GM15510 (cell line): Measurements from ENCODE around the gene MKI67.

Source experiments
- POLR2A ChIP-seq: IDR thresholded peaks from 3 replicates; pipeline ENCODE4 v1.6.1; 2011; ENCODE audit warnings: borderline replicate concordance; ENCODE audit not compliant: insufficient read length; ENCODE audit errors: extremely low read depth

MKI67 gene, protein sequence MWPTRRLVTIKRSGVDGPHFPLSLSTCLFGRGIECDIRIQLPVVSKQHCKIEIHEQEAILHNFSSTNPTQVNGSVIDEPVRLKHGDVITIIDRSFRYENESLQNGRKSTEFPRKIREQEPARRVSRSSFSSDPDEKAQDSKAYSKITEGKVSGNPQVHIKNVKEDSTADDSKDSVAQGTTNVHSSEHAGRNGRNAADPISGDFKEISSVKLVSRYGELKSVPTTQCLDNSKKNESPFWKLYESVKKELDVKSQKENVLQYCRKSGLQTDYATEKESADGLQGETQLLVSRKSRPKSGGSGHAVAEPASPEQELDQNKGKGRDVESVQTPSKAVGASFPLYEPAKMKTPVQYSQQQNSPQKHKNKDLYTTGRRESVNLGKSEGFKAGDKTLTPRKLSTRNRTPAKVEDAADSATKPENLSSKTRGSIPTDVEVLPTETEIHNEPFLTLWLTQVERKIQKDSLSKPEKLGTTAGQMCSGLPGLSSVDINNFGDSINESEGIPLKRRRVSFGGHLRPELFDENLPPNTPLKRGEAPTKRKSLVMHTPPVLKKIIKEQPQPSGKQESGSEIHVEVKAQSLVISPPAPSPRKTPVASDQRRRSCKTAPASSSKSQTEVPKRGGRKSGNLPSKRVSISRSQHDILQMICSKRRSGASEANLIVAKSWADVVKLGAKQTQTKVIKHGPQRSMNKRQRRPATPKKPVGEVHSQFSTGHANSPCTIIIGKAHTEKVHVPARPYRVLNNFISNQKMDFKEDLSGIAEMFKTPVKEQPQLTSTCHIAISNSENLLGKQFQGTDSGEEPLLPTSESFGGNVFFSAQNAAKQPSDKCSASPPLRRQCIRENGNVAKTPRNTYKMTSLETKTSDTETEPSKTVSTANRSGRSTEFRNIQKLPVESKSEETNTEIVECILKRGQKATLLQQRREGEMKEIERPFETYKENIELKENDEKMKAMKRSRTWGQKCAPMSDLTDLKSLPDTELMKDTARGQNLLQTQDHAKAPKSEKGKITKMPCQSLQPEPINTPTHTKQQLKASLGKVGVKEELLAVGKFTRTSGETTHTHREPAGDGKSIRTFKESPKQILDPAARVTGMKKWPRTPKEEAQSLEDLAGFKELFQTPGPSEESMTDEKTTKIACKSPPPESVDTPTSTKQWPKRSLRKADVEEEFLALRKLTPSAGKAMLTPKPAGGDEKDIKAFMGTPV (N-terminal part only)

DNA sequence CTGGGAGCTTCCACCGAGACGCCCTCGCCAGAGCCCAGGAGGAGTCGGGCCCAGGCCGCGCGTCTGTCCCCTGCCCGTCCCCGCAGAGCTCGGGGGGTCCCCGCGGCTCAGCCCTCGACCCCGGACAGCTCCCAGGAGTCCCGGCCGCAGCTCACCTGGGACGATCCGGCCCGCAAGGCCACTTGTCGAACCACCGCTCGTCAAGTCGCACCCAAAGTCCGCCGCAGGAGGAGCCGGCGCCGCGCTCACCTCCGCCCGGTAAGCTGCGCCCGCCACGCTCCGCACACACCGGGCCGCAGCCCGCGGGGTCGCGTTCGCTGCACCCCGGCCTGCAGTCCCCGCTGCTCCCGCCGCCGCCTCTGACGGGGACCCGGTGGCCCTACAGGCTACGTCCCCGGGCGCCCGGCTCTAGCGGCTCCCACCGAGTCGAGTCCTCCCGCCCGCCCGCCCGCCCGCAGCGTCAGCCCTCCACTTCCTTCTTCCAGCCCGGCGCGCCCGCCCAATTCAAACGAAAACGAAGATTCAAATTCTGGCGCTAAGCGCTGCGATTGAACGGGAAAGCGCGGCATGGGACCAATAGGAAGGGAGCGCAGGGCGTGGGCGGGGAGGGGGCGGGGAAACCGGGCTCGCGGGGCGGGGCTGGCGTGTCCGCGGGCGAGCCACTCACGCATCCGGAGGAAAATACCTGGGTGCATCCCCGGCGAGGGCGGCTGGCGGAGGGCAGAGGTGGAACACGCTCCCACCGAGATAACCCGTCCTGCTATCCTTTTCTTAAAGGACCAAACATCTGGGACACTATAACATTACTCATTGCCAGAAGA, at the start of gene MKI67:
TSS of gene MKI67 (minus strand) at position 480 of the 821 bp plus-strand sequence. CDS start 756 bp downstream, outside the sequence.
- TF ChIP-seq POLR2A = peak; percentile 65

GRCh38 chr10:128174581-128175559, 48.6 kb upstream of the MKI67 start:
- TF ChIP-seq POLR2A = no peak

GRCh38 chr10:128173386-128173785, 47.2 kb upstream of the MKI67 start:
- no peak for TF ChIP-seq POLR2A

GRCh38 chr10:128172756-128173155, 46.5 kb upstream of the MKI67 start:
- no peak for TF ChIP-seq POLR2A

DNA sequence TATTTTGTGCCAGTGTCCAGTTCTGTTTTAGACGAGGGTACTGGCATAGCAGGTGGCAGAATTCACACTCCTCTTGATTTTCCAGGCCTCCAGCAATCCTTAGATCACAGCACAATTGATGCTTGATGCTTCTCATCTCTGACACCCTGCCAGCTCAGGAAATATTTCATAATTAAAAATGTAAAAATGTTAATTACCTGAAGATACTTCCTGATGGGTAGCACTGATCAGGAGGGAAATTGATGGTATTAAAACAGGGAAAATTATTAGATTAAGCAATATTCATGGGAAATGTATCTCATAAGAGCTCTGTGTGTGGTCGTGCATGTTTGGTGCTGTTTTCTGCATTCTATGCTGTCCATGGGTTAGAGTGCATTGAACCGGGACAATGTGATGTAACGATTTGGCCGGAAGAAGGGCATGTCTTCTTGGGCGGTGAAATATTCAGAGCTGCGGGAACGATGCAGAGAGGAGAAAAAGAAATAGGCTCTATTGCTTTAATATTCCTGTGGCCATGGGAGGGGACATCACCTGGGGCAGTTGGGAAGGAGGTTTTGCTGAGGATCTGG, 43.7 kb upstream of the MKI67 start:
- TF ChIP-seq POLR2A = no peak

DNA sequence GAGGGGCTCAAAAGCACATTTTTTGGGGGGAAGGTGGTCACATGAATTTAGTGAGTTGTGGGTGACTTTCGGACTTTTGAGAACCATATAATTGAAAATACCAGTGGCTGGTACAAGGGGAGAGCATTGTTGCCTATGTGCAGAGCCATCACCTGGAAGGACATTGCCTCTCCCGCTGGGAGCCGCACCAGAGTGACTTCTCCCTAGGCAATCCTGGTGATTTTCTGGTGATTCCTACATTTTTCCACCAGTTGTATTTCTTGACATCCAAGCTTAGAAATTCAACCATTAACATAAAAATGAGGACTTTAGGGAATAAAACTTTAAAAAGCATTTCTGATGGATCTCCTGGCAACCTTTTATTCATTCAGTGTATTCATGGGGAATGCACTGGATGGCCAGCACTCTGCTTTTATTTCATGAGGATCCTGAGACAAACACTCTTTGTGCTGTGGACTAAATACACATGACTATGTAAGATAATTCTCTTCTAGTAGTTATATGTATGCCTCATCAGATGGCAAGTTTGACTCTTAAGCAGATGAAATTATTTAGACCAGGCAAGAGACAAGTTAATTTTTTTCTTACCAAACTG, 41.8 kb upstream of the MKI67 start:
- no peak for TF ChIP-seq POLR2A

- no peak for TF ChIP-seq POLR2A
Measured at GRCh38 chr10:128166151-128166550, 39.9 kb upstream of the MKI67 start.

- no peak for TF ChIP-seq POLR2A
Measured at GRCh38 chr10:128165536-128165935, 39.3 kb upstream of the MKI67 start.

GRCh38 chr10:128163701-128164100, 37.5 kb upstream of the MKI67 start:
- no peak for TF ChIP-seq POLR2A

GRCh38 chr10:128161031-128161430, 34.8 kb upstream of the MKI67 start:
- TF ChIP-seq POLR2A = no peak

GRCh38 chr10:128160297-128160711, 34.1 kb upstream of the MKI67 start:
- TF ChIP-seq POLR2A = no peak

- TF ChIP-seq POLR2A = no peak
Measured at GRCh38 chr10:128158021-128158795, 32.0 kb upstream of the MKI67 start.
